Umbilical cord (tissue), 2 donors: ENCODE measurements around the gene MYO5B. TPM values are rescaled to one million over a fixed set of nuclear protein-coding genes. Genes with fewer than 3 reads are reported as not detected.

Source experiments
- DNase-seq: peaks from one replicate; pipeline ENCODE4 v3.0.0-alpha.2; 2015; ENCODE audit warnings: low spot score
- total RNA-seq: library from RNA; depleted of rRNA; stranded (reverse); fragments of >200 nt; gene quantifications from one replicate; pipeline ENCODE4 v1.2.3, GENCODE V29; 2014; ENCODE audit warnings: low replicate concordance; ENCODE audit not compliant: insufficient read depth

The MYO5B gene
- total RNA-seq, 1 donor from 2014 or later, result 7.0 TPM

DNA sequence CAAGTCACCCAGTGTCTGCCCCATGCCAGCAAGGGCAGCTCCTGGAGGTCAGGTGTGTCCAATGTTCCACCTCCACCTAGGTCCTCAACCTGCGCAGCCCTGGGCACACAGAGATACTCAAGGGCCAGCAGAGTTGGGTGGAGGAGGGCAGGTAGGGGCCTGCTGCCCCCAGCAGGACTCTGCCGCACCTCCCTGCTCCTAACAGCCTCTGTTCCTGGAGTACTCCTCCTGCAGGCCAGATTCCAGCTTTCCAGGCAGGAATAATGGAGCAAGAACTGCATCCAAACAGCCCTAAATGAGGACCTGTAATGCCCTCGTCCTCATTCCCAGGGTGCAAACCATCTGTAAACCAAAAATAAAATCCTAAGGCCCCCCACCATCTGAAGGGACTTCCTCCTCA is 337.2 kb downstream of the MYO5B start:
- DNase-seq, result no peak

DNA sequence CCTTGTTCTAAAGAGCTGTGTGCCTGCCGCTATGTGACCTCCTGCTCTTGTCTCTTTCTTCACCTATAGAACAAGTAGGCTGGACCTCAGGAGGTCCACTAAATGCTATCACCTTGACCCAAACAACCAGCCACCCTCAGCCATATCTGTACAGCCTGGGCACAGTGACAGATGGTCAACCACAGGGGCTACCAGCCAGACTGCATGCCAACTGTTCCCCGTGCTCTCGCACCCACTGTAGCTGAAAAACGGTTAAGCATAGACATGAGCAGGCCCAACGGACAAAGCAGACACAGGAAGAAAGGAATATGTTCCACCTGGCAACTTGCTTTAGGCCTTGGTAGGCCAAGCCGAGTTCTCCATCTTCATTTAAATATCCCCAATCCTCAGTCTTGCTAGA is 338.5 kb downstream of the MYO5B start:
- DNase-seq, result no peak

DNA sequence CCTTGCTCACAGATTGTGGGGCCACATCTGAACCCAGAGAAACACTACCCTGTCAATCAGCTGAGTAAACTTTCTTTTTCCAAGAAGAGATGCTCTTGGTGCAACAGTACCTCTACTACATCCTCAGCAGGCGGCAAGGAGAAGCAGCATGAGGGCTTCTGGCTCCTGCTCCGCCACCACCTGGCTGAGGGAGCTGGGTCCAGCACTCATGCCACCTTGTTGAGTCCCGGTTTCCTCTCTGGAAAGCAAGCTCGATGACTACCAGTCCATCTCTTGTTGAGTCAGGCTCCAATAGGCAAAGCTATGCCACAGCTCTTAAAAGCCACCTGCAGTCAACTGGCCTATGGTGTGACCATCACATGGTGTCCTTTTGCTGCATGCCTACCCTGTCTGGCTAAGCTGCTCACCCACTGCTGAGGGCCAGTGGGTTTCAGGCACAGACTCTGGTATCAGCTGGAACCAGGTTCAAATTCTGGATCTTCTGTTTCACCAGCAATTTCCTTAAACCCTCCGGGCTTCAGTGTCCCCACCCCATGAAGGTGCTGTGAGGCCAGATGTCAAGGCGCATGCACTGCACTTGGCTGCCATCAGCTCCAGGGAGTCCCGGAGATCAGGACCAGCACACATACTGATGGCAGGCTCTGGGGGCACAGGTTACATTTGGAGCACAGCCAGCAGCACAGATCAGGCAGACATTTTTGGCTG is 339.1 kb downstream of the MYO5B start:
- DNase-seq, result no peak

DNA sequence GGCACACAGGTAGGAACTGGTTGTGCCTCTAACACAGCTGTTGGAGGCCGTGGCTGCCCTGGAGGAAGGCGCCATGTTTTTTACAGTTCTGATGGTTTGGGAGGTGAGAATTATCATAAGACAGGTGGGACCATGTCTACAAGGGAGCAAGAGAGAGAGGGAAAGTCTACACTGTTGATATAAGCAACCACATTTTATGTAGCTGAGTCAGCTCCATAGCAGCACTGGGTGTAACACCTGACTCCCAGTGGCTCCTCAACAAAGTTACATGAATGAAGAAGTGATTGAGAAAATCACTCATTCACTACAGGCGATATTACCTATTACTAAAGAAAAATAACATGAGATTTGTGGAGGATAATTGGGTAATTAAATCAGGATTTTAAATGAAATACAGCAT is 340.3 kb downstream of the MYO5B start:
- no peak for DNase-seq

DNA sequence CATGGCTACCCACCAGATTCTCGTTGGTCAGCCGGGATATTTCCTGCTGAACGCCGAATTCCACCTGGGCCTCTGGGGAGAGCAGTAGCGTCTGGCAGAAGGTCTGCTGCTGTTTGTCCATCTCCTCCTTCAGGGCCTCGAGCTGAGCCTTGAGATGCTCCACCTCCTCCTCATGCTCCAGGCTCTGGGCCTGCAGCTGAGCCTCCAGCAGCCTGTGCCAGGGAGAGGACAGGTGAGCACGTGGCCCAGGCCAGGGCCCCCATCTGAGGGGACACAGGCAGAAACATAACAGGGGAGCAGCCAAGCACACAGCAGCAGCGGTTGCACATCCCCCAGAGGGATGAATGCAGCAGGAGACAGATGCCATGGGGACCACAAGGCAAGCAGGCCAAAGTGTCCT is 341.5 kb downstream of the MYO5B start:
- DNase-seq, result no peak

DNA sequence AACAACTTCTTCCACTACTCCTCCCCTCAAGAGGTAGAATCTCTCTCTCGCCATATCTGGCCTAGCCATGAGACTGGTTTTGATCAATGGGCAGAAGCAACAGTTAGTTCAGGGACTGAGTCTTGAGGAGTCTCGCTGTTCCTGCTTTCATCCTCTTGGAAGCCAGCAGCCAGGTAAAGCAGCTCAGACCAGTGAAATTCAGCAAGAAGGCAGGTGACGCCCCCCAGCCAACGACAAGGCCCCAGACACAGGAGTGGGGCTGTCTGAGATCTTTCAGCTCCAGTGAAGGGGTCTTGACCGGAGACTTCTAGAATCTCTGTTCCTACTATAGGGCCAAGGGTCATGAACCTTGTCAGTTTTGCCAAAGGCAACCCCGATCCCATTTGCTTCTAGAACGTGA is 341.9 kb downstream of the MYO5B start:
- no peak for DNase-seq

DNA sequence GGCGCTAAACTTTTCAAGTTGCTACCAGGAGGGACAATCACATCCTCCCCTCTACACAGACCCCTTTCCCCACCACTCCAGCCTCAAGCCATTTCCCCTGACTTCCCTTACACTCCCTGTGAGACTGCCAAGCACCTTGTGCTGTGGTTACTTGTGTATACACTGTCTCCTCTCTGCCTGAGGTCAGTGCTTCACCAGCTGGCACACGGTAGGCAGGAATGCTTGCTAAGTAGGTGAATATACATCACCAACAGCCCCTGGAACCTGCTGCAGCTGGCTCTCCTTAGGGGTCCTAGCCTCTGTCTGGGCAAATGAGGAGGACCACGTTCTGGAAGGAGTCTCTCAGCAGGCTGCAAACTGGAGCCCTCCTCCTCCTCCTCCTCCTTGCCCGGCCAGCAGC is 343.3 kb downstream of the MYO5B start:
- DNase-seq, result no peak

DNA sequence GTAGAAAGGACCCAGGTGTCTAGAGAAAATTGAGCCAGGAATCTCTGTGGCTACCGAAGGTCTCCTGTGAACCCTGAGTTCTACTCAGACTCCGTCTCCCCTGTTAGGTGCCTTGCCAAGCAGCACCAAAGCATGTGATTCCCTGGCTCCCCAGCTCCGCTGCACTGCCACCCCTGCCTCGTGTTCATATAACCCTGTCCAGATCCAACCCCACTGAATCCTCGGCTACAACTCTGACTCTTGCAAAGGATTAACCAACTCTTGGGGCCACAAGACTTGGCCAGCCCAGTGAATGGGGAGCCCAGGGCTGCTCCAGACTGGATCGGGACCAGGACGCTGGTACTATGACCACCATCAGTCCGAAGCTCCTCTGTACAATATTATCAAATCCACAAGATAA is 344.3 kb downstream of the MYO5B start:
- no peak for DNase-seq

DNA sequence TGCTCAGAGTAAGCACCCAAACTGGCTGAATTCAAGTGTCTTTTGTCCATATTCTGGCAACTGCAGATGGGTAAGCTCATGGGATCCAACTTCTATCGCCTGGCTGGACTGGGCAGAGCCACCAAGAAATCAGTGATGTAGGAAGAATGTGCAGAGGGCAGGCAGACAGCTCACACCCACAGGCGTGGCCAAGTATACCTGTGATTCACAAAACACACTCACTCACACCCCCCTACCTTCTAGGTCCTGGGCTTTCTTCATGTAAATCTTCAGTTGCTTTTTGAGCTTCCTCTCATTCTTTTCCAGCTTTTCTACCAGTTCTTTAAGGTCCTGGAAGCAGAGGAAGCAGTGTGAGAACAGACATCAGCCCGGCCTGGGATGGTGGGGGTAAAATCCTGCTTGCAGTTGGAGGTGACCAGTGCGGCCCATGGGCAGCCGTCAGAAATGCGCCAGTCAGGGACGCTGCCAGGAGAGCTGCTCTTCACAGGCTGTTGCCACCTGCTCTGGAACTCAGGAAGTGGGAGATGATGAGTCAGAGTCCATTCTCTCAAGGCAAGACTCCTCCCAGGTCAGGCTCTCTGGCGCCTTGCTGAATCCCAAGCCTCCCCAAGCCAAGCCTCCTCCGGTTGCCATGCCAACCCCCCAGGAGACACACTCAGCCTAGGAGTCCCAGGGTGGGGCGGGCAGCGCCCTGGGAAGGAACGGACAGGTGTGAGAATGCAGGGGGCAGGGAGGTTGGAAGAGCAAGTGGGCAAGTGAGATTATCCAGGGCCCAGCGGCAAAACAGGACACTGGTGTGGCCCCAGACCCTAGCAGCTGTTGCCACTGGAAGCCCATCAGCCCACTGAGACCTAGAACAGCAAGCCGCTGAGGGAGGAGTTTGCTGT is 345.4 kb downstream of the MYO5B start:
- peak; percentile 33 for DNase-seq

DNA sequence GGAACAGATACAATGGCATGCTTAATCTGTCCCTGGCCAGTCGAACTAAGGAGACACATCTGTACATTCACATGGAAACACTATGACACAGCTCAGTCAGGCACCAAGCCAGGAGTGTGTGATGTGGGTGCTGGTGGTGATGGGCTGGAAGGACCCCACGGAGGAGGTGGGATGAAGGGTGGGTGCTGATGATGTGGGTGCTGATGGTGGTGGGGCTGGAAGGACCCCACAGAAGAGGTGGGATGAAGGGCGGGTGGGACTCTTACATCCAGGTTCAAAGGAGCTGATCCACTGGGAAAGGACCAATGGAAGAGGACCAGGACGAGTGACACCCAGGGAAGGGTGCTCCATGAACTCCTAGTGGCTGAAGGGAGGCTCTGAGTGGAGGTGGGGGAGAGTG is 346.8 kb downstream of the MYO5B start:
- no peak for DNase-seq

DNA sequence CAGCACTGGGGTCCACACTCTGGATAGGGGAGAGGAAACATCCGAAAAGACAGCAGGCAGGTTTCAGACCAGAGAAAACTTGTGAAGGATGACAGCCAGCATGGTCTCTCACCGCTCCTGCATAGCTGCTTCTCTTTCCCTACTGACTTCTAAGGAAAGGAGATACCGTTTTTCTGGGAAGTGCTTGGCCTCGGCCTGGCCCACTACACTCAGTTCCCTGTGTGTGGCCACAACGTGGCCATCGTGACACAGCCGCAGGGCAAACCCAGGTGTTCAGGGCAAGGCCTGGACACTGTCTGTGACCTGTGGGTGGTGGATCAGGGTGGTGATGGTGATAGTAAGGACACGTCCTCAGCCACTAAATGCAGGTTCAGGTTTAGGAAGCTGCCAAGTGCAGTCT is 347.4 kb downstream of the MYO5B start:
- DNase-seq, result no peak

DNA sequence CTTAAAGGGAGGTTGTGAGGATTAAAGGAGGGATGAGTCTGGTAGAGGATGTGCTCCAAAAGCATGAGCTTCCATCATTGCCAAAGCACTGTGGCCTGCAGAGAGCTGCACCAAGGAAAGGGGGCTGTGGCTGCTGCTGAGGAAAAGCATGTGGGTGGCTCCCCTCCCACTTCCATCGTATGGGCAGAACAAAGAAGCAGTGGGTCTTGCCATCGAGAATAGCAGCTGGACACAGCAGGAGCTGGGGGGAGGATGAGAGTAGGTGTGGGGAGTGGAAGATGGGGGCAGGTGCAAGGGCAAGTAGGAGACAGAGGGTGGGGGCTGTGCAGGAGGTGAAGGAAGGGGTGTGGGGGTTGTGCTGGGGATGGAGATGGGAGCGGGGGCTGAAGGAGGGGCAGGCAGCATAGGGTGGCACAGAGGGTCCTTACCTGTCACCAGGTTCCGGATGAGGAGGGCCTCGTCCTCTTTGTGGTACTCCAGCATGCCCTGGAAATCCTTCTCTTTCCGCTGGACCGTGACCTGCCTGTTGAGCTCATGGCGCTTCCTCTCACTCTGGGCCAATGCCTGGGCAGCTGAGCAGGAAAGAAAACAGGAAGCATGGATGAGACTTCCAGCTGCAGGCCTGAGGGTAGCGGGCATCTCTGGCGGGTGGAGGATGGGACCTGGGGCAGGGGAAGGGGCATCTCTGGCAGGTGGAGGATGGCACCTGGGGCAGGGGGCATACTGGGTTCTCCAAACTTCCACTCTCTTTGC is 348.1 kb downstream of the MYO5B start:
- no peak for DNase-seq

DNA sequence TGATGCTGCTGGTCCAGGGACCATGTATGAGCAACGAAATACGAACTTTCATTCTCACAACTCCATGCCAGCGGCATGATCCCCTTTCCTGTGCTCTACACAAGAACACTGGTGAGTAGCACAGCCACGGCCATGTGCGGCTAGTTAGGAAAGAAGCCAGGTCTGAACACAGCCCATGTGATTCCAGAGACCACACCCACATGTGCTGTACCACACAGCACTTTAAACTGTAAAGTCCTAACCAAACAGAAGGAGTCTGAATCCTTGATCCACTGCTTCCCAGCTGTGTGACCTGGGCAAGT is 348.6 kb downstream of the MYO5B start:
- peak; percentile 38 for DNase-seq

DNA sequence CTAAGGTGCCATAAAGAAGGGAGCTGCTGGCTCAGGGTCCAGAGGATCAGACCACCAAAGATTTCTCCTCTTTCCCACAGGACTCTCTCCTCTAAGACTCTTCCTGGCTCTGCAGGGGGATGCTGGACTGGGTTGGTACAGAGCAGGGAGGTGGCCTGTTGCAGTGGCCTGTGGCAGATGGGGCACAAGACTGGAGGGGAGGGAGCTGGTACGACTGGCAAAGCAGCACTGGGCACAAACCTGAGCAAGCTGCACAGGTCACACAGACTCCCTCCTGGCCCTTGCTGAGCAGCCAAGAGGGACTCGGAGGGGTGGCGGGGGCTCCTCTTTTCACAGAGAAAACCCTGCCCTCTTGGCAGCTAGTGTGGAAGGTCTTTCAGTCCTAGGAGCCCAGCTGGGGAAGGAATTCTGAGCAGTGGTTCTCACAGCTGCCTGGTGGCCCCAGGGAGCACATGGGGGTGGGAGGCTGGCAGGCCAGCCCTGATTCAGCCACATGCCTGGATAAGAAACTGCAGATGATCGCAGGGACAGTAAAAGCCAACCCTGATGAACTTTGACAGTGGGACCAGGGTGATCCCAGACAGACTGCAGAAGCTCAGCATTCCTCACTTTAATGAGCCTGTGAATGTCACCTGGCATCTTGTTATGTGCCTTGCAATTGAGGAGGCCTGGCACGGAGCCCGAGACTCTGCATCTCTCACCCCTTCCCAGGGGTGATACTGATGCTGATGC is 349.2 kb downstream of the MYO5B start:
- no peak for DNase-seq

DNA sequence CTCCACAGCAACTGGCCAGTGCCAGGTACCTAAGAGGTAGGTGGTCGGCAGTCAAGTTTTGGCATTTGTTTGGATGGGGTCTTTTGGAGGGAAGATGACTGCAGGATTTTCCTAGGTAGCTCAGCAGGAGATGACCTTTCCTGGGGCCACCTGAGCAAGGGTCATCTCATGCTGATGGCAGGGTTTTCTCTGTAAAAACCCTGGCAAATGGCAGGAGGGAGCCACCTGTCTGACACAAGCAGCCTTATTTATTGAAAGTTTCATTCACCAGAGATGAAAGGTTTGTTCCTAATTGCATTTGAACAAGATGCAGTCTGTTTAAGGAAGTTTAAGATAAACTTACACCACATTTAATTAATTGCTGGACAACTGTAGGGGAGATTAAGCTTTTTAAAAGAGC is 350.0 kb downstream of the MYO5B start:
- no peak for DNase-seq

DNA sequence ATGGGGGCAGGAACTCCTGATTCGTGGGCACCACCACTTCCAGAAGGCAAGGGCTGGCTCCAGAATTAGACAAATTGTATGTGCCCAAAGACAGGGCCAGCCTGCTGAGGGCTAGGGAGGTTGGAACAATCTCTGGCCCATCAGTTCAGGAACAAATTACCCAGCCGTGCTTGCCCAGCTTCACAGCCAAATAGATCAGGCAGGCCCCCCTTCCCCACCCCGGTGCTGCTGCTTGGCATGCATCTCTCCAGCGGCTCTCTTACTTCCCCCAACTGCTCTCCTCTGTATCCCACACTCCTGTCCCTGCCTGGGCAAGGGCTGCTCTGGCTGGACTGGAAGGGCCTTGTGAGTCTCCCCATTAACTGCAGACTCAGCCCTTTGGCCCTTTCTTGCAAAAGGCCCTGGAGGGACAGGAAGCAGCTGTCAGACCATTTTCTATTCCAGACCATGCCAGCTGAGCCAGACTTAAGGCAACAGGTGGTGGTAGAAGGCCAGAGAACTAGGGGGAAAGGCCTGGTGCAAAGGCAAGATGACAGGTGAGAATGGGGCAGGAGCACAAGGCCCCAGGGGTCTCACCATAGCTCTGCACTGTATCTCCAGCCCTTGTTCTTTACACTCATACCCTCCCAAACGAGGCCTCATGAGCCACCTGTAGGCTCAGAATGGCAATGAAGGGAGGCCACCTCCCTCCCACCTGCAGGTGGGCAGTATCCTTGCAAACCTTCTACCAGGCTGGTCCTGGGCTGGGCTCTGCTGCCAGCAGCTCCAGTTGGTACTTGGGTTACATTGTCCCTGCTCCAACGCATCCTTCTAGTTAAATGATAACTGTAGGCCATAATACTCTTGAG is 350.9 kb downstream of the MYO5B start:
- no peak for DNase-seq

DNA sequence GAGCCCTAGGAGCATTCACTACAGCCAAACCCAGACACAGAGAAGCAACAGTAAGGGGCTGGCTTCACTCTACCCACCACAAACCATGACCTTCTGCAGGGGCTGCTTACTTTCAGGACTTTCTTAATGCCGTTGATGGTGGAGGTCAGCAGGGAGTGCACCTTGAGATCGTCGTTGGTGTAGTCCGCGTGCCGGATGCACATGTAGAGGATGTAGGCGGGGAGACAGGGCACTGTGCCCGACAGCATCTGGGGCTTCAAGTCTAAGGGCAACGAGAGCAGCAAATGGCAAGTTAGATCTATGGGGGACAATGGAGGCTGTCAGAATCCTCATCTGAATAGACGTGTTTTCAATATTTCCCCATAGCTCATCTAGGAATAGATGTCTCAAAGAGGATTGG is 351.8 kb downstream of the MYO5B start:
- DNase-seq, result no peak

DNA sequence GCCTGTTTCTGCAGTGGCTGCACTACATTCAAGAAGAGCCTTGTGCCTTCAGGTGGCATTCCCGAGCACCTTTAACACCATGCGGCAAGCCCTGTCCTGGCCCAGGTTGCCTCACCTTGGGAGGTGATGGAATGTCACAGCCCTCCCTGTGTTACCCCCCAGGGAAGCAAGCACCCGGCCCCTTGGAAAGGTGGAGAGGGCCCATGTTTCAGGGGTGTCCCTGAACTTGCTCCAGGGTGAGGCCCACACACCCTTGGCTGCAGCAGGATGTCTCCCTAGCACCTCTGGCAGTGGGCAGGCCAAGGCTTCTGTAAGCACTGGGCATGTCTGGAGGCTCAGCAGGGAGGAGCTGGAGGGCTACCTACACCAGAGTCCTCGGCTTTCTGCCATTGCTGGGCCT is 352.3 kb downstream of the MYO5B start:
- DNase-seq, result no peak

DNA sequence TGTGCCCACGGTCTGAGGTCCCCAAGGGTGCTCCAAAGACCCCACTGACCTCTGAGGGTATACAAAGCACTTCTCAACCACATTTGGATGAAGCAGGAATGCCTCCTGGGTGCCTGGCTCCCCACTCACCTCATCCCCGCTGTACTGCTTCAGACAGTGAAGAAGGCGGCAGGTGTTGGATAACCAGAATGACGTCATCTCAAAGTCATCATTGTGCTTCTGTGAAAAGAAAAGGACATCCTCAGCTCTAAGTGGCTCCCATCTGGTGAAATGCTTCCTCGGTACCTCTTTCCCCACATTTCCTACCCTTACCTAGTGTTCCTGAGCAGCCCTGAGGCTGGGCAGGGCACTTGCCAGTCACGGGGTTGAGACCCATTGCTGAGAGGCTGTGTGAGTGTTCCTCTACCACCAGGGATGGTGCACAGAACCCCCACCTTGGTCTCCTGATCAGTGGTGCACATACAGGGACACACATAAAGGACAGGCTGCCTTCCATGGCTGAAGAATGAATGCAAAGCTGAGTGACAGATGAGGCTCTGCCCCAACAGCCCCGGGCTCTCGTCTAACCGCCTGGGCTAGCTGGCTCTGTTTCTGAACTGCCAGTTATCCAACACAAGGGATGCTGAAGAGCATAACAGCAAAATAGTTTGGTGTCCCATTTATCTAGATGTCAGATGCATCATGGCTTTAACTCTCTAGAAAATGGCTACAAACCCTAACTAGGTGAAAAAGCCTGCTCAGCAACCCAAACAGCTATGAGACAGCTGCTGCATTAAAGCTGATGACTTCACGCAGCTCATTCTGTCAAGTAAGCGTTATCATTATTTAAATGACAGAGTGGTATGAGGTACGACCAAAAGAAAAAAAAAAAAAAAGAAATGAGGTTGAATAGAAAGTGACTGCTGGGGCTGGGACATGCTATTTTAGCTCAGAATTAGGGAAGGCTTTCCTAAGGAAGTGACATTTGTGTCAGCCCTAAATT is 353.4 kb downstream of the MYO5B start:
- no peak for DNase-seq

DNA sequence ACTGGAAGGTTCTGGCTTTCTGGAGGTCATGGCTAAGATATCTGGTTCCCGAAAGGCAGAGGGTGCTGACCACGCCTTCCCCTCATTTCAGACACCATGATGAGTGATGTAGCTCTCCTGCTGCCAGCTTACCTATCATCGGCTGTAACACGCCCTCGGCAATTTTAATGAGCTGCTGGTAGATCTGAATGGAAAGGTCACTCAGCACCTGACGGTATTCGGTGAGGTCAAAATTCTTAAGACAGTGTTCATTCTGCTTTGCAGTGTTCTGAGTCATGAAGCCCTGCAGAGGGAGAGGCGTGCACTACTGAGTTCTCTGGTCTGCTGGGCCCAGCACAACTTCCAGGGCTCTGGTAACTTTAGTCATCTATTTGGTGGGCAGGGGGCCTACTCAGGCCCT is 355.9 kb downstream of the MYO5B start:
- DNase-seq, result no peak
